GM12891 (cell line): ENCODE measurements around the gene IQSEC3.
"Not testable (repeated sequence)": the region's sequence is repeated elsewhere in the genome, so short reads cannot be mapped to it uniquely, and the experiment has no call there.

Source experiments
- DNase-seq: peaks from one replicate; pipeline ENCODE4 v3.0.0; 2011; ENCODE audit warnings: low spot score; ENCODE audit not compliant: insufficient read length
- FAIRE-seq: peaks from 2 replicates; lab custom pipeline; 2011; peaks lifted over from hg19 to GRCh38; lab: Jason Lieb, UNC
- PAX5 ChIP-seq: IDR thresholded peaks from 2 replicates; pipeline ENCODE4 v1.6.1; 2011; ENCODE audit warnings: low read length, moderate library complexity, mild to moderate bottlenecking; ENCODE audit not compliant: insufficient read depth, severe bottlenecking
- POLR2A ChIP-seq: IDR thresholded peaks from 2 replicates; pipeline ENCODE4 v1.6.1; 2011; ENCODE audit warnings: low read depth, low read length, control low read depth
- POLR2AphosphoS5 ChIP-seq: IDR thresholded peaks from 2 replicates; pipeline ENCODE4 v1.6.1; 2011; ENCODE audit warnings: low read depth, low read length, control low read depth
- POU2F2 ChIP-seq: IDR thresholded peaks from 2 replicates; pipeline ENCODE4 v1.6.1; 2011; ENCODE audit warnings: low read depth, mild to moderate bottlenecking, control low read depth, low read length, moderate library complexity
- SPI1 ChIP-seq: IDR thresholded peaks from 2 replicates; pipeline ENCODE4 v1.6.1; 2011; ENCODE audit warnings: low read depth, low read length, control low read depth
- TAF1 ChIP-seq: IDR thresholded peaks from 2 replicates; pipeline ENCODE4 v1.6.1; 2011; ENCODE audit warnings: low read depth, low read length, control low read depth

IQSEC3 gene

DNA sequence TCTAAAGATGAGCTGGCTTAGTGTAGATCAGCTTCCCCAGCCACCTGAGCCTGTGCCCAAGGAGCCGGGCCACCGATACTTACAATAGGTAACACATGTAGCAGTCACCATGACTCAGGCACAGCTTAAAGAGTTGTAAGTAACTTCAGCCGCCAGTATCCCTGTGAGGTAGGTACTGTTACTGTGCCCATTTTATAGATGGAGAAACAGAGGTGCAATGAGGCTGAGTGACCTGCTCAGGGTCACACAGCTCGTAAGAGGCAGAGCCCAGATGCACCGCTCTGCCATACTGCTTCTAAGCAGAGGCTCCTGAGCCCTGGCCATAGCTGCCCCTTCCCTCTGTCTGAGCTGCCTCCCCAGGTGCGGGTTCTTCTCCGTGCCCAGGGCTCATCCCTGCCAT is 58.5 kb downstream of the IQSEC3 start:
- no peak for TF ChIP-seq SPI1
- no peak for TF ChIP-seq POLR2A
- TF ChIP-seq POU2F2: no peak
- no peak for TF ChIP-seq POLR2AphosphoS5
- no peak for TF ChIP-seq PAX5
- TF ChIP-seq TAF1: no peak
- FAIRE-seq (no peak), DNase-seq (no peak)

DNA sequence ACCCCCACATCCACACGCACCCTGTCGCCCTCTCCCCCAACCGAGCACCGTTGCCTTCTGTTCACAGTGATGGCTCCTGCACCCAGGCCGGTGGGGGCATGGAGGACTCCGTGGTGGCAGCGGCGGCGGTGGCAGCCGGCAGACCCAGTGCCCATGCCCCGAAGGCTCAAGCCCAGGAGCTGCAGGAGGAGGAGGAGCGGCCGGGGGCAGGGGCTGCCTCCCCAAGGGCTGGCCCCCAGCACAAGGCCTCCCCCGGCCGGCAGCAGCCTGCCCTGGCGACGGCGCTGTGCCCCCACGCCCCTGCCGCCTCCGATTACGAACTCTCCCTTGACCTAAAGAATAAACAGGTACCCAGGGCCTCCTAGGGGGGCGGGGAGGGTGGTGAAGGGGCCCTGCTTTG is 59.0 kb downstream of the IQSEC3 start:
- no peak for FAIRE-seq
- TF ChIP-seq POU2F2: no peak
- no peak for TF ChIP-seq TAF1
- no peak for TF ChIP-seq PAX5
- TF ChIP-seq POLR2A: no peak
- TF ChIP-seq POLR2AphosphoS5: no peak
- no peak for TF ChIP-seq SPI1
- DNase-seq: no peak

DNA sequence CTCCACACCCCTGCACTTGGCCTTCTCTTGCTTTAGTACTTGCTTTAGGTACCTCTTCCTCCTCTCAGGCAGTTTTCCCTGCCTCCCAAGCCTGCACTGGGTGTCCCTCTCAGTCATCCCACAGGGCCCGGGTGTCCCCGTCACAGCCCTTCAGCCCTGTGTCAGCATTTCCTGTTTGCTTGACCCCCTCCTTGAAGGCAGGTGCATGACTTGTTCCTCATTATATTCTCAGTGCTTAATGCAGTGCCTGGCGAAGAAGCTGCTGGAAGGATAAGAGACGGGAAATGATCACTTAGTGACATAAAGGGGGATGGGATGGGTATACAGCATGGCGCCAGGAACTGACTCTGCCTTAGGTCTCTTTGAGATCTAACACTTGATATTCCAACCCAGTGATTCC is 61.5 kb downstream of the IQSEC3 start:
- TF ChIP-seq POLR2AphosphoS5 (no peak), POU2F2 (no peak), SPI1 (no peak), POLR2A (no peak), TAF1 (no peak), PAX5 (no peak)
- FAIRE-seq: no peak
- DNase-seq: no peak

DNA sequence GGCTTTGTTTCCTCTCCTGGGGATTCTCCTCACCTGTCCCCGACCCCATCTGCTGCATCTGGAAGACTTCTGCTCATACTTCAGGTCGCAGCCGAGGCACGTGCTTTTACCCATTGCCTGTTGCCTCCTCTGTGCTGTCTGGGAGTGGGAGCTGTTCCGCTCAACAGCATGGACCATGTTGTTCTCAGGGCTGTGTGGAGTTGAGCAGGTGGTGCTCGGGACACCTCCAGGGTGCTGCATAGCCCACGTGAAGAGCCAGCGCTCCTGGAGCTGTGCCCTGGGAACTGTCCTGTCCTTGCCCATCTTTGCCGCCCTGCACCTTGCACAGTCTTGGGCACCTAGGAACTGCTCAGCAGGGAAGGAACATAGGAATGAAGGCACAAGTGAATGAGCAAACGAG is 62.4 kb downstream of the IQSEC3 start:
- DNase-seq: no peak
- no peak for TF ChIP-seq POLR2A
- no peak for TF ChIP-seq TAF1
- no peak for TF ChIP-seq POU2F2
- no peak for TF ChIP-seq SPI1
- TF ChIP-seq POLR2AphosphoS5: no peak
- no peak for TF ChIP-seq PAX5
- no peak for FAIRE-seq

DNA sequence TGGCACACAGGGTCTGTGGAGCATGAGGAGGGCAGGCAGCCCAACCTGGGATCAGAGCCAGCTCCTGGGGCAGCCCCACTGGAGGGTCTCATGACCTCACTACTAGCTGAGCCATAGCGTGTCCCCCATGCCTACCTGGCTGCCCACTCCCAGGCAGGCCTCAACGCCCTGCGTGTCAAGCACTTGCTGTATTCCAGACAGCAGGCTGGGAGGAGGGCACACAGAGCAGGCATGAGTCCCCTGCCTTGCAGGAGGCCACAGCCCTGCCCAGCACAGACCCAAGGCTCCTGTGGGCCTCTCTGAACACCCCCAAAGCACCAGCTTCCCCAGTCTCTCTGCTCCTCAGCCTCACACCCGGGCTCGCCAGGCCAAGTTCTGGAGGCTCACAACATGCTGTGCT is 64.0 kb downstream of the IQSEC3 start:
- no peak for TF ChIP-seq POU2F2
- no peak for TF ChIP-seq POLR2AphosphoS5
- TF ChIP-seq TAF1: no peak
- TF ChIP-seq PAX5: no peak
- TF ChIP-seq POLR2A: no peak
- TF ChIP-seq SPI1: no peak
- DNase-seq (no peak), FAIRE-seq (no peak)

DNA sequence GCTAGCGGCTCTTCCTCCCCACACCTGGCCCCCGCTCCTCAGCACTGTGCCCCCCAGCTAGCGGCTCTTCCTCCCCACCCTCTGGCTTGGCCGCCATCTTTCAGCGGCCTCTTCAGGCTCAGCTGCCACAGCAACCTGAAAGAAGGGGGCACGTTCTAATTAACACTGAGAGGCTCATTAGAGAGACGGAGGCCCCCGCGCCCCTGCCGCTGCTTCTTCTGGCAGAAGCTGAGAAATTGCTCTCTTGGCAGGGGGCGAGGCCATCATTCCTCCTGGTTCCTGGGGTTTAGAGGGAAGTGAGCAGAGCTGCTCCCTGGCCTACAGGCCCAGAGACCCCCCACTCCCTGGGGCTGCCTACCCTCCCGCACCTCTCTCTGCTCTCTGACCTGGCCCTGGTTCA is 64.4 kb downstream of the IQSEC3 start:
- TF ChIP-seq PAX5: no peak
- no peak for TF ChIP-seq POLR2A
- DNase-seq: no peak
- no peak for FAIRE-seq

DNA sequence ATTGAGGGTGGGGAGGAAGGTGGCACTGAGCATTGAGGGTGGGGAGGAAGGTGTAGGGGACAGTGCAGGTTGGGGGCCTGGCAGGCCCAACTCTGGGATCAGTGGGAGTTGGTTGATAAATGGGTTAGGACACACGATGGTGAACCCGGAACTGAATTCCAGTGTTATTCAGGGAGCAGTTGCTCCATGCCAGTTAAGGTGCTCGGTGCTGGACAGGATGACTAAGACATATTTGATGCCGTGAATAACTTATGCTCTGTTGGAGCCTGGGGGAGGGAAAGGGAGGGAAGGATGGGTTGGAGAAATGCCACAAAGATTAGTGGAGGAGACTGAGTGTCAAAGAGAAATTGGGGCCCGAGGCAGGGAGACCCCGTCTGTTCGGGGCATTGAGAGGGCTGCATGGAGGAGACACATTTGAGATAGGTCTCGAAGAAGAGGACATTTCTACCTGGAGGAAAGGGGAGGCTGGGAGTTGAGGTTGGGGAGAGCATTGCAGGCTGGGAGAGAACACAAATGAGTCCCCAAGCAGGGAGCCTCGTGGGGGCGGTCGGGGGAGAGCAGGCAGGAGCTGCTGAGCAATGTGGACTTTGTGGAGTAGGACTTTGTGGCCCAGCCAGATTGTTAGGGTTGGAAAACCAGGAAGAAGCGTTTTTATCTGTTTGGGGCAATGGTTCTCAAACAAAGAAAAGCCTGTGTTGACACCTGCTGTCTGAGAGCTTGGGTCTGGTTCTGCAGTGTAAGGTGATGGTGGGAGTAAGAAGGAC is 65.3 kb downstream of the IQSEC3 start:
- TF ChIP-seq TAF1 (no peak), SPI1 (no peak), PAX5 (no peak), POU2F2 (no peak), POLR2AphosphoS5 (no peak)
- no peak for DNase-seq
- no peak for FAIRE-seq

DNA sequence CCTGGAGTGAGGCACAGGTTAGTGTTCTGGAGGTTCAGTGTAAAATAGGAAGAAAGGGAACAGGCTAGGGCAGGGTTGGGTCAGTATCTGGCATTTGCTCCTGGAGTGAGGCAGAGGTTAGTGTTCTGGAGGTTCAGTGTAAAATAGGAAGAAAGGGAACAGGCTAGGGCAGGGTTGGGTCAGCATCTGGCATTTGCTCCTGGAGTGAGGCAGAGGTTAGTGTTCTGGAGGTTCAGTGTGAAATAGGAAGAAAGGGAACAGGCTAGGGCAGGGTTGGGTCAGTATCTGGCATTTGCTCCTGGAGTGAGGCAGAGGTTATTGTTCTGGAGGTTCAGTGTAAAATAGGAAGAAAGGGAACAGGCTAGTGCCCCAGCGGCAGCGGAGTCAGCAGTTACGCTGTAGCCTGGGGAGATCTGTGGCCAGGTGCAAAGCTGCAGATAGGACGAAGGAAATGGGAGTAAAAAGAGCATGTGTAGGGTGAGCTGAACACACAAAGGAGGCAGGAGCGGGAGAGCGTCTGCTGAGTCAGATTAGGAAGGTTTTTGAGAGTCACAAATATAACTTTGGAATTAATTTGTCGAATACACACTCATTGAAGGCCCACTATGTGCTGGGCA is 67.2 kb downstream of the IQSEC3 start:
- FAIRE-seq: not testable (repeated sequence)

DNA sequence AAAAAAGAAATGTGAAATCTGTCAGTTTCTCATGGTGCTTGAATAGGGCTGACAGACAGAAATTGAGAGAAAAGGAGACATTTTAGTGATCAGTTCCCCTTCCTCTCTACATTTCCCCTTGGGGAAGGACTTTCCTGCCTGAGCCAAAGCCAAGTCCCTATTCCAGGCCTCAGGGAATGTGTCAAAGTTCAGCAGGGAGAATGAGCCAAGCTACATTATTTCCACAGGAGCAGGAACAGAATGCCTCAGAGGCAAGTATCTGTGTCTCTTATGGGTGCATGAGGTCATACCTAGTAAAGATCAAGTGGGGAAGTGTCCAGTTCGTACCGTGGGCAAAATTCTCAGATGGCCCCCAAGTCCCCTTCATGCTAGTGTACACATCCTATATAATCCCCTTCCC is 68.6 kb downstream of the IQSEC3 start:
- TF ChIP-seq POU2F2 (no peak), PAX5 (no peak), SPI1 (no peak), TAF1 (no peak), POLR2A (no peak), POLR2AphosphoS5 (no peak)
- no peak for FAIRE-seq
- DNase-seq: no peak

More for the DNA sequence above, 67.2 kb downstream of the IQSEC3 start:
- not testable (repeated sequence) for DNase-seq

DNA sequence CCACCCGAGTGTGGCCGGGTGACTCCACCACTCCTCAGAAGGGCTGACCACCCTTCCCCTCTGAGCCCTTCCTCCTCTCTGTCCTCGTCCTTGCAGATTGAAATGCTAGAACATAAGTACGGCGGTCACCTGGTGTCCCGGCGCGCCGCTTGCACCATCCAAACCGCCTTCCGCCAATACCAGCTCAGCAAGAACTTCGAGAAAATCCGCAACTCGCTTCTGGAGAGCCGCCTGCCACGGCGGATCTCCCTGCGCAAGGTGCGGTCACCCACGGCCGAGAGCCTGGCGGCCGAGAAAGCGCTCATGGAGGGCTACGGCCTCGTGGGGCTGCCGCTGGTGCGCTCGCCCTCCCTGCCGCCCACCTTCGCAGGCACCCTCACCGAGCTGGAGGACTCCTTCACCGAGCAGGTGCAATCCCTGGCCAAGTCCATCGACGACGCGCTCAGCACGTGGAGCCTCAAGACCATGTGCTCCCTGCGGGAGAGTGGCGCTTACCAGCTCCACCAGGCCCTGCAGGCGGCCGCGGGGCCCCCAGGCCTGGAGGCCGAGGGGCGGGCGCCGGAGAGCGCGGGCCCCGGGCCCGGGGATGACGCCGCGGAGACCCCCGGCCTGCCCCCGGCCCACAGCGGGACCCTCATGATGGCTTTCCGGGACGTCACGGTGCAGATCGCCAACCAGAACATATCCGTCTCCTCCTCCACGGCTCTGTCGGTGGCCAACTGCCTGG is 71.8 kb downstream of the IQSEC3 start:
- FAIRE-seq: no peak
- DNase-seq: no peak
- TF ChIP-seq POLR2A: no peak
- TF ChIP-seq PAX5: no peak
